HepG2 (cell line): Measurements from ENCODE around the gene RAB32. TPM values are rescaled to one million over a fixed set of nuclear protein-coding genes. Genes with fewer than 3 reads are reported as not detected.

Source experiments
- ATAC-seq: fragments of 200-7000 bp; cut with Tn5 transposase; 3 replicates; pipeline ENCODE4 v1.9.1; 2020; ENCODE audit warnings: mild to moderate bottlenecking, moderate library complexity
- BruUV-seq: library from RNA; stranded (reverse); fragments of 400-500 nt; replicated peaks from 2 replicates; lab custom pipeline; 2021; lab: Mats Ljungman, UMichigan
- CTCF ChIA-PET: fragments of 300-600 bp; formaldehyde crosslinking; extraction: SDS; loops from one replicate; lab custom pipeline; 2021; ENCODE audit warnings: low total read pairs, inconsistent platforms, low intra/inter-chr PET ratio; lab: Yijun Ruan, JAX
- POLR2A ChIA-PET: fragments of 350-600 bp; sonication (Branson Sonifier 250); formaldehyde crosslinking; loops from one replicate; lab custom pipeline; 2020; ENCODE audit warnings: antibody characterized with exemption, inconsistent platforms; lab: Yijun Ruan, JAX
- DNase-seq: peaks from one replicate; pipeline ENCODE4 v3.0.0-alpha.2; 2015; ENCODE audit warnings: low spot score
- FAIRE-seq: peaks from 3 replicates; lab custom pipeline; 2011; peaks lifted over from hg19 to GRCh38; lab: Jason Lieb, UNC
- H2AFZ ChIP-seq: one replicate; pipeline ENCODE4 v1.6.1; 2011; ENCODE audit warnings: low read length, inconsistent platforms
- H3K27ac ChIP-seq: fragments of 300-600 bp; 3 replicates; pipeline ENCODE4 v1.8.0; 2011; ENCODE audit warnings: mixed run types, mild to moderate bottlenecking, mixed read lengths, low read length, inconsistent platforms; ENCODE audit not compliant: insufficient read depth; ENCODE audit errors: extremely low read length
- H3K27me3 ChIP-seq, 2 experiments: fragments of 200-600 bp in 1 of 2; 2 replicates in 1 of 2; 3 replicates in 1 of 2; pipeline versions ENCODE4 v1.6.0 to v1.8.0; 2011; ENCODE audit warnings: low read length in 2 of 2, mild to moderate bottlenecking in 2 of 2, moderate library complexity in 2 of 2, inconsistent platforms in 1 of 2; ENCODE audit not compliant: insufficient read depth in 2 of 2, control insufficient read depth in 1 of 2
- H3K36me3 ChIP-seq, 2 experiments: fragments of 200-600 bp in 1 of 2; replicated peaks in 1 of 2; 2 replicates in 1 of 2; 3 replicates in 1 of 2; pipeline versions ENCODE4 v1.5.1 to v1.8.0; 2011; ENCODE audit warnings: low read length in 2 of 2, inconsistent platforms in 1 of 2; ENCODE audit not compliant: insufficient read depth in 2 of 2, control insufficient read depth in 1 of 2
- H3K4me1 ChIP-seq: 2 replicates; pipeline ENCODE4 v1.5.1; 2012; ENCODE audit warnings: low read length, inconsistent platforms; ENCODE audit not compliant: insufficient read depth
- H3K4me2 ChIP-seq: 2 replicates; pipeline ENCODE4 v1.6.0; 2011; ENCODE audit warnings: low read depth, low read length, inconsistent platforms
- H3K4me3 ChIP-seq, 3 experiments: fragments of 200-600 bp in 1 of 3; sonication (generic), shearing (Covaris generic) in 1 of 3; replicated peaks in 1 of 3; 2 replicates each; pipeline ENCODE4 v1.5.1; 2011 to 2016; ENCODE audit warnings: low read length in 3 of 3, inconsistent platforms in 2 of 3, low read depth in 2 of 3, mild to moderate bottlenecking in 2 of 3, control low read depth in 1 of 3, mixed read lengths in 1 of 3; ENCODE audit not compliant: insufficient read depth in 1 of 3
- H3K79me2 ChIP-seq: one replicate; pipeline ENCODE4 v1.6.1; 2011; ENCODE audit warnings: low read length, inconsistent platforms; ENCODE audit not compliant: insufficient read depth
- H3K9ac ChIP-seq: 2 replicates; pipeline ENCODE4 v1.6.0; 2011; ENCODE audit warnings: mild to moderate bottlenecking, low read depth, low read length, inconsistent platforms; ENCODE audit not compliant: insufficient read depth
- H3K9me3 ChIP-seq: 2 replicates; pipeline ENCODE4 v1.5.1; 2012; ENCODE audit warnings: mild to moderate bottlenecking, low read length
- H4K20me1 ChIP-seq: 2 replicates; pipeline ENCODE4 v1.6.0; 2011; ENCODE audit warnings: inconsistent platforms, mild to moderate bottlenecking, low read length, moderate library complexity; ENCODE audit not compliant: insufficient read depth
- CEBPB ChIP-seq: IDR thresholded peaks from 2 replicates; pipeline ENCODE4 v1.6.1; 2011; ENCODE audit warnings: low read depth, low read length, improper control_type of control experiment, borderline replicate concordance
- GABPB1 ChIP-seq: IDR thresholded peaks from 2 replicates; pipeline ENCODE4 v1.6.1; 2016; ENCODE audit warnings: mild to moderate bottlenecking, missing genetic modification reagents, moderate library complexity, missing compliant biosample characterization
- HOXA5 ChIP-seq: sonication (generic); formaldehyde crosslinking; IDR thresholded peaks from 2 replicates; pipeline ENCODE4 v1.4.0; 2020; ENCODE audit warnings: missing genetic modification reagents
- NR2C2 ChIP-seq: sonication (generic); formaldehyde crosslinking; IDR thresholded peaks from 2 replicates; pipeline ENCODE4 v1.4.0; 2020; ENCODE audit warnings: missing genetic modification reagents, mild to moderate bottlenecking, moderate library complexity, borderline replicate concordance
- SMARCC2 ChIP-seq: fragments of 450-650 bp; IDR thresholded peaks from 2 replicates; pipeline ENCODE4 v1.6.1; 2017; ENCODE audit warnings: antibody characterized with exemption, mild to moderate bottlenecking
- SOX5 ChIP-seq: IDR thresholded peaks from 2 replicates; pipeline ENCODE4 v1.6.1; 2016; ENCODE audit warnings: borderline replicate concordance
- STAG1 ChIP-seq: sonication (generic); formaldehyde crosslinking; IDR thresholded peaks from 2 replicates; pipeline ENCODE4 v1.4.0; 2020; ENCODE audit warnings: missing genetic modification reagents
- YY1 ChIP-seq: IDR thresholded peaks from 2 replicates; pipeline ENCODE4 v1.6.1; 2011; ENCODE audit warnings: low read length, low read depth, moderate library complexity, mild to moderate bottlenecking; ENCODE audit not compliant: insufficient read depth, insufficient replicate concordance
- ZBTB38 ChIP-seq: sonication (generic); formaldehyde crosslinking; IDR thresholded peaks from 2 replicates; pipeline ENCODE4 v1.5.1; 2020; ENCODE audit warnings: mild to moderate bottlenecking, missing genetic modification reagents
- ZMYM4 ChIP-seq: sonication (generic); formaldehyde crosslinking; IDR thresholded peaks from 2 replicates; pipeline ENCODE4 v1.8.1; 2023; ENCODE audit warnings: mild to moderate bottlenecking, missing genetic modification reagents
- ZNF660 ChIP-seq: sonication (generic); formaldehyde crosslinking; IDR thresholded peaks from 2 replicates; pipeline ENCODE4 v1.5.1; 2020; ENCODE audit warnings: mild to moderate bottlenecking, low read depth, missing genetic modification reagents, borderline replicate concordance
- ZNF891 ChIP-seq: sonication (generic); formaldehyde crosslinking; IDR thresholded peaks from 2 replicates; pipeline ENCODE4 v1.5.0; 2020; ENCODE audit warnings: mild to moderate bottlenecking, missing genetic modification reagents
- ZSCAN29 ChIP-seq: sonication (generic); formaldehyde crosslinking; conservative IDR thresholded peaks from 2 replicates; pipeline ENCODE4 v1.4.0; 2020; ENCODE audit warnings: mild to moderate bottlenecking, missing genetic modification reagents
- ZSCAN5A ChIP-seq: sonication (generic); formaldehyde crosslinking; IDR thresholded peaks from 2 replicates; pipeline ENCODE4 v1.8.0; 2022; ENCODE audit warnings: mild to moderate bottlenecking, missing genetic modification reagents, borderline replicate concordance
- WGBS: methylation state at CpG from one replicate; pipeline ENCODE4 v1.1.6; 2017; ENCODE audit warnings: low lambda C conversion rate; 5-methylcytosine and 5-hydroxymethylcytosine counted together
- in situ Hi-C: cut with HindIII; loops from 2 replicates; pipeline ENCODE4 v1.10.0; 2017; ENCODE audit warnings: low pct_unique_long_range_greater_than_20kb; ENCODE audit not compliant: extremely low pct_ligation_motif_present
- intact Hi-C: fragments of 100-400 bp; cut with micrococcal nuclease; formaldehyde crosslinking; loops from one replicate; pipeline ENCODE4 v1.10.0; 2022; ENCODE audit not compliant: unreplicated experiment
- polyA plus RNA-seq, 8 experiments: library from polyadenylated mRNA; depleted of rRNA in 3 of 8; stranded (reverse) in 7 of 8; unstranded in 1 of 8; fragments of >200 nt; fragmentation: Illumina TruSeq in 4 of 8; extraction: Trizol in 4 of 8; gene quantifications; 2 replicates each; pipeline versions ENCODE4 v1.2.1 to v1.2.3, GENCODE V29; 2011 to 2016; ENCODE audit warnings: low read depth in 4 of 8, missing spikeins in 1 of 8, mixed read lengths in 1 of 8; ENCODE audit not compliant: insufficient read depth in 1 of 8
- total RNA-seq, 5 experiments: library from RNA; depleted of rRNA; stranded (reverse); fragments of >200 nt; fragmentation: Illumina TruSeq; extraction: Trizol; gene quantifications; 2 replicates each; pipeline ENCODE4 v1.2.3, GENCODE V29; 2016; ENCODE audit warnings: low read depth in 1 of 5
- TF ChIP-seq, protein P1 (sequence below): IDR thresholded peaks from 2 replicates; pipeline ENCODE4 v1.6.1; 2016; ENCODE audit warnings: mild to moderate bottlenecking

The RAB32 gene
- total and polyA plus RNA-seq, 2 of the 13 experiments (the other 11 are each of a cell fraction or from before 2014, with no cell fraction given) = 43.7 to 93.9 TPM

GRCh38 chr6:146515212-146515611, 28.4 kb upstream of the RAB32 start:
- ATAC-seq (peak; percentile 49), DNase-seq (no peak), FAIRE-seq (no peak)
- H4K20me1 ChIP-seq = no peaks in the 10 kb centered on the region
- H3K4me2 ChIP-seq = peak overlapping the region; percentile 61
- H3K9ac ChIP-seq = no peak overlapping the region
- H3K27ac ChIP-seq = no peak overlapping the region
- in situ Hi-C loops (no loop called here), intact Hi-C loops (no loop called here)
- no TSS peak for BruUV-seq
- H2AFZ ChIP-seq = peak overlapping the region; percentile 22
- no peaks in the 10 kb centered on the region for H3K27me3 ChIP-seq
- H3K4me3 ChIP-seq = peak overlapping the region in 2 of 3 experiments; percentile 26 to 32; a peak in 3 of 6 replicates
- H3K36me3 ChIP-seq = no peaks in the 10 kb centered on the region
- WGBS = 8% methylated on average over 3 of the region's 7 CpGs
- H3K79me2 ChIP-seq = no peaks in the 10 kb centered on the region
- H3K9me3 ChIP-seq = no peaks in the 10 kb centered on the region
- TF ChIP-seq CEBPB (no peak), NR2C2 (CRISPR knock-in tag) (peak; percentile 52; the same call in 1 of the 2 replicates), ZMYM4 (CRISPR knock-in tag) (0 out of 2 replicates have a peak, but pooled peaks have one; percentile 37), ZSCAN29 (CRISPR knock-in tag) (0 out of 2 replicates have a peak, but pooled peaks have one; percentile 24), ZNF660 (CRISPR knock-in tag) (no peak), GABPB1 (CRISPR knock-in tag) (peak; percentile 47), YY1 (peak; percentile 58)
- ChIA-PET POLR2A (no interaction called here), CTCF (no interaction called here)
- no peaks in the 10 kb centered on the region for H3K4me1 ChIP-seq

DNA sequence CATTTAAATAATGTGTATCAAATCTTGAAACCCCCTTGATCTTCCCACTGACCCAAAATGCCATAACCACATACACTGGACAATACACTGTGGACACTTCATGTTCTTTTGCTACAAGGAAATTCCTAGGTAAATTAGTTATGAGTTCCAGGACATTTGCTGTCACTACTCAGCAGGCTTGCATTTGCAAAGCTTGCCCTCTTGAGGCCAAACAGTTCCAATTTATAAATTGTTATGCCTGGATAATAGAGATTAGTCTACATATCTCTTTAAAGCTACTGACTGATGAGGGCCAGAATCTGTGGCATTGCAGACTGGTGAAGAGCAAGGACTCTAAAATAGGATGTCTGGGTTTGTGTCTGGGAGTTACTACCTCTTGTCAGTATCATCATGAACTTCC, 17.4 kb upstream of the RAB32 start:
- no peaks in the 10 kb centered on the region for H3K9me3 ChIP-seq
- H4K20me1 ChIP-seq = no peaks in the 10 kb centered on the region
- no peaks in the 10 kb centered on the region for H3K4me1 ChIP-seq
- in situ Hi-C loops = no loop called here
- intact Hi-C loops = loop anchor here (2.0 kb wide), 1 partner anchor 485 kb away; no protein-coding TSS in a partner anchor
- no peak overlapping the region for H2AFZ ChIP-seq
- no peak overlapping the region for H3K4me3 ChIP-seq
- no peak; the same call in 2 of the 3 replicates for ATAC-seq
- H3K27me3 ChIP-seq = no peaks in the 10 kb centered on the region
- CTCF ChIA-PET = no interaction called here
- DNase-seq = no peak
- TF ChIP-seq, protein P1, sequence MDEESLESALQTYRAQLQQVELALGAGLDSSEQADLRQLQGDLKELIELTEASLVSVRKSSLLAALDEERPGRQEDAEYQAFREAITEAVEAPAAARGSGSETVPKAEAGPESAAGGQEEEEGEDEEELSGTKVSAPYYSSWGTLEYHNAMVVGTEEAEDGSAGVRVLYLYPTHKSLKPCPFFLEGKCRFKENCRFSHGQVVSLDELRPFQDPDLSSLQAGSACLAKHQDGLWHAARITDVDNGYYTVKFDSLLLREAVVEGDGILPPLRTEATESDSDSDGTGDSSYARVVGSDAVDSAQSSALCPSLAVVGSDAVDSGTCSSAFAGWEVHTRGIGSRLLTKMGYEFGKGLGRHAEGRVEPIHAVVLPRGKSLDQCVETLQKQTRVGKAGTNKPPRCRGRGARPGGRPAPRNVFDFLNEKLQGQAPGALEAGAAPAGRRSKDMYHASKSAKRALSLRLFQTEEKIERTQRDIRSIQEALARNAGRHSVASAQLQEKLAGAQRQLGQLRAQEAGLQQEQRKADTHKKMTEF (CRISPR knock-in tag) = no peak
- TF ChIP-seq ZBTB38 = no peak
- no peak for TF ChIP-seq ZSCAN5A (CRISPR knock-in tag)
- TF ChIP-seq ZNF891 (CRISPR knock-in tag) = no peak
- TF ChIP-seq SOX5 (CRISPR knock-in tag) = no peak
- no peak for TF ChIP-seq HOXA5
- no peak for TF ChIP-seq SMARCC2
- TF ChIP-seq STAG1 (CRISPR knock-in tag) = peak; percentile 27
- H3K4me2 ChIP-seq = no peak overlapping the region
- no peaks in the 10 kb centered on the region for H3K36me3 ChIP-seq
- H3K9ac ChIP-seq = no peak overlapping the region
- no TSS peak for BruUV-seq
- H3K27ac ChIP-seq = no peak overlapping the region
- FAIRE-seq = no peak
- POLR2A ChIA-PET = no interaction called here
- H3K79me2 ChIP-seq = no peaks in the 10 kb centered on the region
